GM12891 (cell line): ENCODE data around the gene PPIL1.

Experiments
- POLR2AphosphoS5 ChIP-seq: IDR thresholded peaks from 2 replicates; pipeline ENCODE4 v1.6.1; 2011; ENCODE audit warnings: low read depth, low read length, control low read depth
- TAF1 ChIP-seq: IDR thresholded peaks from 2 replicates; pipeline ENCODE4 v1.6.1; 2011; ENCODE audit warnings: low read depth, low read length, control low read depth

GRCh38 chr6:36906539-36907325, 32.1 kb upstream of the PPIL1 start:
- TF ChIP-seq POLR2AphosphoS5 = no peak
- TF ChIP-seq TAF1 = no peak
